ENCODE data around the gene LAMA2.

The LAMA2 gene

GRCh38 chr6:129252377-129253071 lies 369.6 kb downstream of the LAMA2 start:
- TF ChIP-seq CTCF (IDR thresholded peaks at IDR 0.05; ENCODE audit: low read depth, low read length) (no peak), EZH2phosphoT487 (IDR thresholded peaks at IDR 0.05; ENCODE audit: low read depth) (no peak)
- H3K4me3 ChIP-seq (ENCODE audit: low read length), result no peak overlapping the region
- H3K9ac ChIP-seq (ENCODE audit: low read length), result no peak overlapping the region
- H4K20me1 ChIP-seq (ENCODE audit: insufficient read depth, low read length), result no peaks in the 10 kb centered on the region
- no peaks in the 10 kb centered on the region for H3K9me3 ChIP-seq (ENCODE audit: insufficient read depth, low read length)
- H3K27ac ChIP-seq (ENCODE audit: low read length), result no peak overlapping the region
- no peaks in the 10 kb centered on the region for H3K4me1 ChIP-seq (ENCODE audit: low read length)
- H3K79me2 ChIP-seq (ENCODE audit: low read length), result no peaks in the 10 kb centered on the region
- no peak overlapping the region for H2AFZ ChIP-seq (ENCODE audit: low read depth, low read length)
- H3K27me3 ChIP-seq (ENCODE audit: low read depth, low read length), result peaks cover 9% of the 10 kb centered on the region
- H3K36me3 ChIP-seq (replicated peaks; ENCODE audit: low read depth, low read length), result no peaks in the 10 kb centered on the region
- H3K4me2 ChIP-seq (ENCODE audit: low read length), result peak overlapping the region; percentile 24; the same call in 1 of the 2 replicates

DNA sequence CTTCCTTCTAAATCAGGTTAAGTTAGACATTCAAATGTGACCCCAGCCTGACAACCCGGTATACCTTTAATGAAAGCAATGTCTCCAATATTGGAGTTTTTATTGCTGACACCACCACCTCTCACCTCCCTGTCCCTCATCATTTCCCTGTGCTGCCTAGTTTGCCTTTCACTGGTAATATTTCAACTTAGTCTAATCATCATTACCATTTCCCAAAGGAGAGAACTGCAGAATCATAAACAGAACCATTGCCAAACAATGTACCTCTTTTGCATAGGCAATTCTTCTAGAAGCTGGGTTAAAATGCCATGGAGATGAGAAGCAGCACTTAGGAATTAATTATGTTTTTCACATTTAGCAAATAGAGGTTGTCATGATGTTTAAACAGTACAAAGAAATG lies 370.3 kb downstream of the LAMA2 start:
- Histone ChIP-seq H3K9ac (ENCODE audit: low read length) (no peak overlapping the region), H3K27me3 (ENCODE audit: low read depth, low read length) (peaks cover 9% of the 10 kb centered on the region), H2AFZ (ENCODE audit: low read depth, low read length) (no peak overlapping the region), H3K4me2 (ENCODE audit: low read length) (no peak overlapping the region; the same call in 1 of the 2 replicates), H3K4me3 (ENCODE audit: low read length) (no peak overlapping the region), H3K4me1 (ENCODE audit: low read length) (no peaks in the 10 kb centered on the region), H3K27ac (ENCODE audit: low read length) (no peak overlapping the region), H3K79me2 (ENCODE audit: low read length) (no peaks in the 10 kb centered on the region), H4K20me1 (ENCODE audit: insufficient read depth, low read length) (no peaks in the 10 kb centered on the region), H3K36me3 (replicated peaks; ENCODE audit: low read depth, low read length) (no peaks in the 10 kb centered on the region), H3K9me3 (ENCODE audit: insufficient read depth, low read length) (no peaks in the 10 kb centered on the region)
- TF ChIP-seq EZH2phosphoT487 (IDR thresholded peaks at IDR 0.05; ENCODE audit: low read depth) (no peak), CTCF (IDR thresholded peaks at IDR 0.05; ENCODE audit: low read depth, low read length) (no peak)

DNA sequence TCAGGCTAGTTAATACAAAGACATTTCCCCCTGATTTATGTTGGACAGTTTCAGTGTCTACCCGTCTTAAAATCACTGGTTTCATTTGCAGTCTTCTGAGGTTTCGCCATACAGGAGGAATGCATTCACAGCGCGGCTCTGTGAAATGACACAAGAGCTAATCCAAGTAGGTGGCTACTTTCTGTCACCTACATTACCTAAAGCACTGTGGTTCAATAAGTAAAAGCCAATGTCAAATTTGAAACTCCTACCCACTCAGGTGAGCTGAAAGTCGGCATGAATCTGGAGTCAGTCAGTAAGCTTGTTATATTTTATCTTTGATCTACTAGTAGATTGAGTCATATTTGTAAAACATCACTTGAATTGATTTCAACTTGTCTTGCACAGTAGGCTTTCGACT lies 370.8 kb downstream of the LAMA2 start:
- no peak overlapping the region for H3K4me2 ChIP-seq (ENCODE audit: low read length)
- no peaks in the 10 kb centered on the region for H3K9me3 ChIP-seq (ENCODE audit: insufficient read depth, low read length)
- H3K27me3 ChIP-seq (ENCODE audit: low read depth, low read length), result peaks cover 9% of the 10 kb centered on the region
- no peak overlapping the region for H3K4me3 ChIP-seq (ENCODE audit: low read length)
- TF ChIP-seq EZH2phosphoT487 (IDR thresholded peaks at IDR 0.05; ENCODE audit: low read depth), result no peak
- no peak for TF ChIP-seq CTCF (IDR thresholded peaks at IDR 0.05; ENCODE audit: low read depth, low read length)
- H2AFZ ChIP-seq (ENCODE audit: low read depth, low read length), result no peak overlapping the region
- no peaks in the 10 kb centered on the region for H3K4me1 ChIP-seq (ENCODE audit: low read length)
- H3K9ac ChIP-seq (ENCODE audit: low read length), result no peak overlapping the region
- H4K20me1 ChIP-seq (ENCODE audit: insufficient read depth, low read length), result no peaks in the 10 kb centered on the region
- H3K36me3 ChIP-seq (replicated peaks; ENCODE audit: low read depth, low read length), result no peaks in the 10 kb centered on the region
- H3K79me2 ChIP-seq (ENCODE audit: low read length), result no peaks in the 10 kb centered on the region
- H3K27ac ChIP-seq (ENCODE audit: low read length), result no peak overlapping the region

DNA sequence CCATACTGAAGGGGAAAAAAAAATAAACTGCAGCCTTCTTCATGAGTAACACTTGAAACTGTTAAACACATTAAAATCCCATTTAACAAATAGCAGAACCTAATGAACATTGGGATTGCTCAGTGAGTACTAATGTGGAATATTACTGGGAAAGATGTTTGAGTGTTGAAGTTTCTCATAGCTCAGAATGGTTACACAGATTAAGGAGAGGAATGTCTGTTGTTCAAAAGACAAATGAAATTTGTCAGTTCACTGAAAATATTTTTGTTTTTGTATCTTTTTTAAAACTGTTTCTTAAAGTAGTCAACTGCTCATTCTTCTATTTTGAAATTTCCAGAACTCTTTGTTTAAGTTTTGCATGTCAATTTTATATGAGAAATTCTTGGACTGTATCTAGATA lies 374.3 kb downstream of the LAMA2 start:
- H3K9me3 ChIP-seq (ENCODE audit: insufficient read depth, low read length), result no peaks in the 10 kb centered on the region
- H3K9ac ChIP-seq (ENCODE audit: low read length), result no peak overlapping the region
- H3K4me2 ChIP-seq (ENCODE audit: low read length), result no peak overlapping the region
- no peak overlapping the region for H2AFZ ChIP-seq (ENCODE audit: low read depth, low read length)
- peaks cover 9% of the 10 kb centered on the region for H3K27me3 ChIP-seq (ENCODE audit: low read depth, low read length)
- no peaks in the 10 kb centered on the region for H3K4me1 ChIP-seq (ENCODE audit: low read length)
- H4K20me1 ChIP-seq (ENCODE audit: insufficient read depth, low read length), result no peaks in the 10 kb centered on the region
- no peaks in the 10 kb centered on the region for H3K79me2 ChIP-seq (ENCODE audit: low read length)
- H3K36me3 ChIP-seq (replicated peaks; ENCODE audit: low read depth, low read length), result no peaks in the 10 kb centered on the region
- TF ChIP-seq EZH2phosphoT487 (IDR thresholded peaks at IDR 0.05; ENCODE audit: low read depth) (no peak), CTCF (IDR thresholded peaks at IDR 0.05; ENCODE audit: low read depth, low read length) (no peak)
- H3K4me3 ChIP-seq (ENCODE audit: low read length), result no peak overlapping the region
- H3K27ac ChIP-seq (ENCODE audit: low read length), result no peak overlapping the region
